WTC11 (cell line): Measurements from ENCODE around the gene CREG2.

ENCODE experiments used
- ESRRA ChIP-seq: sonication (generic); formaldehyde crosslinking; IDR thresholded peaks from 2 replicates; pipeline ENCODE4 v1.8.1; 2022; ENCODE audit warnings: mild to moderate bottlenecking, missing genetic modification reagents, borderline replicate concordance
- NFYB ChIP-seq: sonication (generic); formaldehyde crosslinking; conservative IDR thresholded peaks from 2 replicates; pipeline ENCODE4 v1.8.0; 2022; ENCODE audit warnings: low read depth, missing genetic modification reagents
- ZNF263 ChIP-seq: sonication (generic); formaldehyde crosslinking; IDR thresholded peaks from 2 replicates; pipeline ENCODE4 v1.8.1; 2022; ENCODE audit warnings: low read depth, mild to moderate bottlenecking, moderate library complexity, missing genetic modification reagents
- TF ChIP-seq, protein P1 (sequence below): fragments of 200-600 bp; IDR thresholded peaks from 2 replicates; pipeline ENCODE4 v1.8.0; 2022; ENCODE audit warnings: antibody characterized with exemption
- TF ChIP-seq, protein P2 (sequence below): sonication (generic); formaldehyde crosslinking; conservative IDR thresholded peaks from 2 replicates; pipeline ENCODE4 v1.8.1; 2023; ENCODE audit warnings: mild to moderate bottlenecking, low read depth, missing genetic modification reagents, moderate library complexity

DNA sequence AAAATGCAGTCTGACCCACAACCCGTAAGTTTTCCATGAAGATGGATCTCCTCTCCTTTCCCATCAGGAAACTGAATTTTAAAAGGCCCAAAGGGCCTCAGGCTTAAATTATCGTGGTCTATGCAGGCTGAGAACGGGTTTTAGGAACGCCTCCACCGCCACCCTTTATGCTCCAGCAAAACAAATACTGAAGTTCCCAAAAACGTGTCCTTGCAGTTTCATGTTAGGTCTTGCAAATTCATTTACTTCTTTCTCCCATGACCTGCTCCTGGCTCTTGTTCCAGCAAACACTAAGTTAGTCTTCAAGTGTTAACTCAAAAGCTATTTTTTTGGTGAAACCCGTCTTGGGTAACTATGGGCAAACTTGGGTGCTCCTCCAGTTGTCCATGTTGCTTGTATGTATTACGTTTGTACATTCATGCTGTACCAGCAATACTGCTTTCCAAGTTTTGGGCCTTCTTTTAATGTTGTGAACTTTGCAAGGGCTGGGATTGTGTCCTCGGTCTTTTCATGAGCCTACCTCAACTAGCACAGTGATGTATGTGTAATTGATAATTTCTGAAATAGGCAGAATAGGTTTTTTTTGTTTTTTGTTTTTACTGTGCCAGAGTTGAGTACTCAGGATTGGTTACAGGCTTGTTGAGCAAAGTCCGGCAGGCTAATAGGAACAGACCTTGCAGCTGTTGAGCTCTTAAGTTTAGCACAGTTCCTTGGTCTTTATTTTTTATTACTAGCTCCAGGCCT is 77.0 kb downstream of the CREG2 start:
- no peak for TF ChIP-seq ZNF263 (CRISPR knock-in tag)
- TF ChIP-seq, protein P1, sequence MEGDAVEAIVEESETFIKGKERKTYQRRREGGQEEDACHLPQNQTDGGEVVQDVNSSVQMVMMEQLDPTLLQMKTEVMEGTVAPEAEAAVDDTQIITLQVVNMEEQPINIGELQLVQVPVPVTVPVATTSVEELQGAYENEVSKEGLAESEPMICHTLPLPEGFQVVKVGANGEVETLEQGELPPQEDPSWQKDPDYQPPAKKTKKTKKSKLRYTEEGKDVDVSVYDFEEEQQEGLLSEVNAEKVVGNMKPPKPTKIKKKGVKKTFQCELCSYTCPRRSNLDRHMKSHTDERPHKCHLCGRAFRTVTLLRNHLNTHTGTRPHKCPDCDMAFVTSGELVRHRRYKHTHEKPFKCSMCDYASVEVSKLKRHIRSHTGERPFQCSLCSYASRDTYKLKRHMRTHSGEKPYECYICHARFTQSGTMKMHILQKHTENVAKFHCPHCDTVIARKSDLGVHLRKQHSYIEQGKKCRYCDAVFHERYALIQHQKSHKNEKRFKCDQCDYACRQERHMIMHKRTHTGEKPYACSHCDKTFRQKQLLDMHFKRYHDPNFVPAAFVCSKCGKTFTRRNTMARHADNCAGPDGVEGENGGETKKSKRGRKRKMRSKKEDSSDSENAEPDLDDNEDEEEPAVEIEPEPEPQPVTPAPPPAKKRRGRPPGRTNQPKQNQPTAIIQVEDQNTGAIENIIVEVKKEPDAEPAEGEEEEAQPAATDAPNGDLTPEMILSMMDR = no peak
- no peak for TF ChIP-seq NFYB (CRISPR knock-in tag)
- TF ChIP-seq, protein P2, sequence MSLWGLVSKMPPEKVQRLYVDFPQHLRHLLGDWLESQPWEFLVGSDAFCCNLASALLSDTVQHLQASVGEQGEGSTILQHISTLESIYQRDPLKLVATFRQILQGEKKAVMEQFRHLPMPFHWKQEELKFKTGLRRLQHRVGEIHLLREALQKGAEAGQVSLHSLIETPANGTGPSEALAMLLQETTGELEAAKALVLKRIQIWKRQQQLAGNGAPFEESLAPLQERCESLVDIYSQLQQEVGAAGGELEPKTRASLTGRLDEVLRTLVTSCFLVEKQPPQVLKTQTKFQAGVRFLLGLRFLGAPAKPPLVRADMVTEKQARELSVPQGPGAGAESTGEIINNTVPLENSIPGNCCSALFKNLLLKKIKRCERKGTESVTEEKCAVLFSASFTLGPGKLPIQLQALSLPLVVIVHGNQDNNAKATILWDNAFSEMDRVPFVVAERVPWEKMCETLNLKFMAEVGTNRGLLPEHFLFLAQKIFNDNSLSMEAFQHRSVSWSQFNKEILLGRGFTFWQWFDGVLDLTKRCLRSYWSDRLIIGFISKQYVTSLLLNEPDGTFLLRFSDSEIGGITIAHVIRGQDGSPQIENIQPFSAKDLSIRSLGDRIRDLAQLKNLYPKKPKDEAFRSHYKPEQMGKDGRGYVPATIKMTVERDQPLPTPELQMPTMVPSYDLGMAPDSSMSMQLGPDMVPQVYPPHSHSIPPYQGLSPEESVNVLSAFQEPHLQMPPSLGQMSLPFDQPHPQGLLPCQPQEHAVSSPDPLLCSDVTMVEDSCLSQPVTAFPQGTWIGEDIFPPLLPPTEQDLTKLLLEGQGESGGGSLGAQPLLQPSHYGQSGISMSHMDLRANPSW (CRISPR knock-in tag) = no peak
- no peak for TF ChIP-seq ESRRA (CRISPR knock-in tag)
